Sigmoid colon (tissue), 7 donors: ENCODE measurements around the gene TXNL1. TPM values are rescaled to one million over a fixed set of nuclear protein-coding genes. Genes with fewer than 3 reads are reported as not detected.

Experiments used
- DNase-seq: peaks from one replicate; pipeline ENCODE4 v3.0.0-alpha.2; 2019
- H3K27ac ChIP-seq, 4 donors: fragments of 200-600 bp; sonication (generic); one replicate each; pipeline ENCODE4 v1.5.1; 2016 to 2019; ENCODE audit warnings: mild to moderate bottlenecking in 1 of 4
- H3K27me3 ChIP-seq, 3 donors: fragments of 200-600 bp; sonication (generic); one replicate each; pipeline ENCODE4 v1.5.1; 2019; ENCODE audit warnings: mild to moderate bottlenecking in 1 of 3
- H3K36me3 ChIP-seq, 4 donors: fragments of 200-600 bp; sonication (generic); one replicate each; pipeline ENCODE4 v1.5.1; 2016 to 2019
- H3K4me1 ChIP-seq, 4 donors: fragments of 200-600 bp; sonication (generic); one replicate each; pipeline ENCODE4 v1.5.1; 2017 to 2019
- H3K4me3 ChIP-seq, 4 donors: fragments of 200-600 bp; sonication (generic); one replicate each; pipeline ENCODE4 v1.5.1; 2017 to 2019; ENCODE audit warnings: mild to moderate bottlenecking in 2 of 4, moderate library complexity in 1 of 4
- H3K9me3 ChIP-seq, 4 donors: fragments of 200-600 bp in 3 of 4; sonication (generic) in 3 of 4; one replicate each; pipeline versions ENCODE4 v1.5.1 to v1.6.1; 2013 to 2019
- EP300 ChIP-seq, 4 donors: sonication (generic); formaldehyde crosslinking; IDR thresholded peaks; one replicate each; pipeline ENCODE4 v1.6.1; 2017; ENCODE audit warnings: antibody characterized with exemption in 4 of 4
- POLR2A ChIP-seq, 2 donors: fragments of 450-650 bp; IDR thresholded peaks; one replicate each; pipeline ENCODE4 v1.6.1; 2016; ENCODE audit warnings: antibody characterized with exemption in 2 of 2, mild to moderate bottlenecking in 2 of 2, moderate library complexity in 2 of 2
- POLR2AphosphoS5 ChIP-seq, 4 donors: sonication (generic); formaldehyde crosslinking; IDR thresholded peaks; one replicate each; pipeline ENCODE4 v1.6.1; 2017; ENCODE audit warnings: antibody characterized with exemption in 4 of 4
- WGBS, 2 donors: extraction: QIAGEN DNeasy Blood & Tissue Kit; methylation state at CpG; one replicate each; pipeline ENCODE4 v1.1.7; 2013; 5-methylcytosine and 5-hydroxymethylcytosine counted together
- intact Hi-C: fragments of 100-400 bp; cut with DNase I; formaldehyde crosslinking; loops from one replicate; pipeline ENCODE4 v1.15.1; 2023
- polyA plus RNA-seq, 3 donors: library from polyadenylated mRNA; stranded (reverse); fragments of 200-250 nt; gene quantifications; one replicate each; pipeline ENCODE4 v1.2.3, GENCODE V29; 2013
- total RNA-seq, 4 donors: library from RNA; depleted of rRNA; stranded (reverse); fragments of >200 nt; gene quantifications; one replicate each; pipeline ENCODE4 v1.1.0, GENCODE V29; 2016
- TF ChIP-seq, protein P1 (sequence below), 4 experiments: fragments of 450-650 bp in 3 of 4; fragments of 200-600 bp in 1 of 4; IDR thresholded peaks; one replicate each; pipeline ENCODE4 v1.5.1; 2016 to 2019; ENCODE audit warnings: antibody characterized with exemption in 4 of 4, mild to moderate bottlenecking in 3 of 4, moderate library complexity in 2 of 4
- donor health status: healthy with polysubstance abuse.
- donor health status: Bipolar disorder and iron deficiency.
- donor health status: healthy.

The TXNL1 gene
- total and polyA plus RNA-seq, 7 donors, result 39.8 to 79.1 (median 47.9) TPM

DNA sequence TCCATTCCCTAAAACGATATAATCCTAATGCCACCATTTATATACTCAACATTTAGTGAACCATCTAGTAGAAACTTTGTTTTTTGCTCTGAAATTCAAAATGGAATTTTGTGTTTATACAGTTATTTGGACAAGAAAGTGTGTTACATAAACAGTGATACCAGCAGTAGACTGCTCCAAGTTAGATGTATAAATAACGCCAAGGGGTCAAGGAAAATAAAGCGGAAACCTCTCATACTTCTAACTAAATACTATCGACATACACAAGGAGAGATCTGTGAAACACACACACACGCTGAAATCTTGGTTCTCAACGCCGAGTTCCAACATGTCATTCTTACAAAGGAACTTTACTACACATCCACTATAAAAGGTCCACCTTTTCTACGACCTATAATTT, 1.2 kb downstream of the TXNL1 start:
- peak overlapping the region; percentile 86 to 93 (median 91) for H3K4me3 ChIP-seq
- H3K36me3 ChIP-seq, result no peaks in the 10 kb centered on the region
- no peak for TF ChIP-seq POLR2A (IDR thresholded peaks at IDR 0.05)
- no peak for TF ChIP-seq EP300 (IDR thresholded peaks at IDR 0.05)
- no peak for TF ChIP-seq POLR2AphosphoS5 (IDR thresholded peaks at IDR 0.05)
- no peaks in the 10 kb centered on the region for H3K9me3 ChIP-seq
- no peaks in the 10 kb centered on the region for H3K27me3 ChIP-seq
- no peak for DNase-seq
- WGBS, 2 donors, result 2 to 10% methylated on average over 8 of the region's 8 CpGs
- H3K27ac ChIP-seq, result peak overlapping the region; percentile 93 to 99 (median 97)
- intact Hi-C loops, result loop anchor here (5.0 to 10.0 kb wide), 3 partner anchors 1050 to 1312 kb away; partner anchors contain the start of gene TCF4
- peaks cover 0 to 42% (median 31%) of the 10 kb centered on the region in 4 donors for H3K4me1 ChIP-seq

DNA sequence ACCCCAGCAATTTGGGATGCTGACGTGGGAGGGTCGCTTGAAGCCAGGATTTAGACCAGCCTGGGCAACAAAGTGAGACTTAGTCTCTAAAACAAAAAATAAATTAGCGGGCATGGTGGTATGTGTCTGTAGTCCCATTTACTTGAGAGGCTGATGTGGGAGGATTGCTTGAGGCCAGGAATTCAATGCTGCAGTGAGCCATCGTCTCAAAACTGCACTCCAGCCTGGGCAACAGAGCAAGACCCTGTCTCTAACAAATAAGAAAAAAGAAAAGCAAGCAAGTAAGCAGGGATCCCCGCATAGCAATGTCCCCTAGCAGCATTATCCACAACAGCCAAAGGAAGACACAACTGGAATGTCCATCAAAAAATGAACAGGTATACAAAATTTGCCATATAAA, 3.4 kb downstream of the TXNL1 start:
- peaks cover 0 to 47% (median 39%) of the 10 kb centered on the region in 4 donors for H3K4me1 ChIP-seq
- no peaks in the 10 kb centered on the region for H3K27me3 ChIP-seq
- intact Hi-C loops, result loop anchor here (5.0 to 10.0 kb wide), 3 partner anchors 1048 to 1310 kb away; partner anchors contain the start of gene TCF4
- H3K36me3 ChIP-seq, result no peaks in the 10 kb centered on the region
- no peak overlapping the region for H3K27ac ChIP-seq
- no peaks in the 10 kb centered on the region for H3K9me3 ChIP-seq
- H3K4me3 ChIP-seq, result no peak overlapping the region
- TF ChIP-seq POLR2A (IDR thresholded peaks at IDR 0.05) (no peak), POLR2AphosphoS5 (IDR thresholded peaks at IDR 0.05) (no peak), EP300 (IDR thresholded peaks at IDR 0.05) (no peak)
- TF ChIP-seq, protein P1, sequence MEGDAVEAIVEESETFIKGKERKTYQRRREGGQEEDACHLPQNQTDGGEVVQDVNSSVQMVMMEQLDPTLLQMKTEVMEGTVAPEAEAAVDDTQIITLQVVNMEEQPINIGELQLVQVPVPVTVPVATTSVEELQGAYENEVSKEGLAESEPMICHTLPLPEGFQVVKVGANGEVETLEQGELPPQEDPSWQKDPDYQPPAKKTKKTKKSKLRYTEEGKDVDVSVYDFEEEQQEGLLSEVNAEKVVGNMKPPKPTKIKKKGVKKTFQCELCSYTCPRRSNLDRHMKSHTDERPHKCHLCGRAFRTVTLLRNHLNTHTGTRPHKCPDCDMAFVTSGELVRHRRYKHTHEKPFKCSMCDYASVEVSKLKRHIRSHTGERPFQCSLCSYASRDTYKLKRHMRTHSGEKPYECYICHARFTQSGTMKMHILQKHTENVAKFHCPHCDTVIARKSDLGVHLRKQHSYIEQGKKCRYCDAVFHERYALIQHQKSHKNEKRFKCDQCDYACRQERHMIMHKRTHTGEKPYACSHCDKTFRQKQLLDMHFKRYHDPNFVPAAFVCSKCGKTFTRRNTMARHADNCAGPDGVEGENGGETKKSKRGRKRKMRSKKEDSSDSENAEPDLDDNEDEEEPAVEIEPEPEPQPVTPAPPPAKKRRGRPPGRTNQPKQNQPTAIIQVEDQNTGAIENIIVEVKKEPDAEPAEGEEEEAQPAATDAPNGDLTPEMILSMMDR (IDR thresholded peaks at IDR 0.05), result no peak
- WGBS, 2 donors, result 93 to 96% methylated on average over 5 of the region's 5 CpGs
- DNase-seq, result no peak

DNA sequence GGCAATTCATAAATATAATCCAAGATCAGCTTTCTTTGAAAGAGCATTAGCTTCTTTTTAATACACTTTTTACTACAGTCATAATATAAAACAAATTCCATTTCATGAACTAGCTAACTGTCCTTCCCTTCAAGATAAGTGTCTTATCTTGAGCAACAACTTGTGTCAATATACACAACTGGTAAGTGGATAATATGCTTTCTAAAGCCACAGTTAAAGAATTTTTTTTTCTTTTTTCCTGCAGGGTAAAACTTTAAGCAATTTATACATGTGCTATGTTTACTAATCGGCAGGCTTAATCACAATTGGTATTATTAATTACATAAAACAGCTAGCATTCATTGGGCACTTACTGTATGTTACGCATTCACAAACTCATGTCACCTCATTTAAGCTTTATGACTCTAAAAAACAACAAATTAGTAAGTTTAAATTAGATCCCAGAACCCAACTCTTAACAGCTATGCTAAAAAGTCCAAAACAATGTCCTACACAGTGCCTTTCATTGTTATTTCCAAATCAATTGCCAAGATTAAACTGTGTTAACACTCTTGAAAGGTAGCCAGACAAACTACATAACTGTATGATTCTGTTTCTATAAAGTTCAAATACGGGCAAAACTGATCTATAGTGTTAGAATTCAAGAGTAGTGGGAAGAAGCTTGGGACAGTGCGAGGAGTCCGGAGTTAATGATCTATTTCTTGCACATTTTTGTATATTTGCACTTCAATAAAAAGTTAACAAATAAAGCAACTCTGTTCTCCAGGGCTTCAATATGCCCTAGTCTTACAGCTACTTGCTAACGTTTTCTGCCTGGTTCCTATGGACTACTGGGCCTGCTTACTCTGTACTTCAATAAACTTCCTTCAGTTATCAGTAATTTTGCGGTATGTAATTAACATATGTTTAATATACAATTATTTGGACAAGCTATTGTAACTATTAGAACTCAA, 6.0 kb downstream of the TXNL1 start:
- Histone ChIP-seq H3K36me3 (no peaks in the 10 kb centered on the region), H3K9me3 (no peaks in the 10 kb centered on the region), H3K4me3 (no peak overlapping the region), H3K4me1 (peaks cover 0 to 57% (median 44%) of the 10 kb centered on the region in 4 donors), H3K27me3 (no peaks in the 10 kb centered on the region), H3K27ac (no peak overlapping the region)
- no peak for TF ChIP-seq POLR2AphosphoS5 (IDR thresholded peaks at IDR 0.05)
- TF ChIP-seq EP300 (IDR thresholded peaks at IDR 0.05), result no peak
- TF ChIP-seq POLR2A (IDR thresholded peaks at IDR 0.05), result no peak
- TF ChIP-seq, protein P1 (IDR thresholded peaks at IDR 0.05), result no peak
- 19 to 70% methylated on average over 7 of the region's 7 CpGs for WGBS, 2 donors
- intact Hi-C loops, result loop anchor here (10.0 kb wide), 2 partner anchors 1228 to 1308 kb away; no protein-coding TSS in a partner anchor
- DNase-seq, result no peak

DNA sequence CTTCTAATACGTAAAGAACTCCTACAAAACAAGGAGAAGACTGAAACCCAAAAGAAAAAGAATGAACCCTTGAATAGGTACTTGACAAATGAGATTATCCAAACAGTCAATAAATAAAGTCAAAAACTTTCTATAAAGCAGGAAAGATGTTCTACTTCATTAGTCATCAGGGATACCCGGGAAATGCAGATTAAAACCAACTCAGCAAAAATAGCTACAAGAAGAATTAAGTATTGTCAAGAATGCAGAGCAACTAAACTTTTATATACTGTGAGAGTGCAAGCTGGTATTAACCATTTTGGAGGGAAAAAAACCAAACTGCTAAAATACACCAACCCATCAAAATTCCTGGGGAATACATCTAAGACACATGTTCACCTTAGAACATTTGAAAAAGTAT, 10.4 kb downstream of the TXNL1 start:
- TF ChIP-seq POLR2AphosphoS5 (IDR thresholded peaks at IDR 0.05) (no peak), POLR2A (IDR thresholded peaks at IDR 0.05) (no peak)
- TF ChIP-seq, protein P1 (IDR thresholded peaks at IDR 0.05), result no peak
- 80 to 93% methylated on average over 2 of the region's 2 CpGs for WGBS, 2 donors
- no peak overlapping the region for H3K27ac ChIP-seq
- H3K27me3 ChIP-seq, result no peaks in the 10 kb centered on the region
- no peak overlapping the region for H3K4me3 ChIP-seq
- intact Hi-C loops, result no loop called here
- H3K36me3 ChIP-seq, result peaks cover 0 to 18% (median 0%) of the 10 kb centered on the region in 4 donors
- H3K9me3 ChIP-seq, result no peaks in the 10 kb centered on the region
- peaks cover 0 to 36% (median 16%) of the 10 kb centered on the region in 4 donors for H3K4me1 ChIP-seq
- no peak for DNase-seq
